ENCODE results near the gene BPIFA2.
A peak's percentile ranks its signal among the peaks of the same experiment; 100 is the strongest.
"Not testable (repeated sequence)": the region's sequence is repeated elsewhere in the genome, so short reads cannot be mapped to it uniquely, and the experiment has no call there.

The BPIFA2 gene

GRCh38 chr20:33167859-33168258 lies at the start of gene BPIFA2:
TSS of gene BPIFA2 (plus strand) at chr20:33168159. CDS start at chr20:33169146, 987 bp downstream.
- Histone ChIP-seq H3K4me3 (no peak within 1 kb of the TSS), H3K27ac (no peak within 1 kb of the TSS), H3K27me3 (no peaks in the 10 kb centered on the region), H3K4me1 (peaks cover 0 to 6% (median 1%) of the 10 kb centered on the region in 10 experiments; a peak in 8 of 20 replicates), H3K4me2 (no peak within 1 kb of the TSS), H3K36me3 (no peaks in the 10 kb centered on the region), H4K20me1 (no peaks in the 10 kb centered on the region), H3K9me3 (replicated peaks in 1 of 11) (peaks cover 15 to 36% (median 20%) of the 10 kb centered on the region in 11 experiments), H3K9ac (no peak within 1 kb of the TSS)
- TF ChIP-seq Cebpa-rat (IDR thresholded peaks at IDR 0.05), result no peak

- H3K4me2 ChIP-seq, result peak overlapping the region in 6 of 11 experiments; percentile 9 to 68 (median 57); a peak in 10 of 22 replicates
- no peaks in the 10 kb centered on the region for H3K27me3 ChIP-seq
- H3K9me3 ChIP-seq (replicated peaks in 1 of 11), result peaks cover 19 to 45% (median 40%) of the 10 kb centered on the region in 11 experiments
- H4K20me1 ChIP-seq, result no peaks in the 10 kb centered on the region
- TF ChIP-seq Cebpa-rat (IDR thresholded peaks at IDR 0.05), result no peak
- no peaks in the 10 kb centered on the region for H3K36me3 ChIP-seq
- peak overlapping the region in 2 of 11 experiments; percentile 44 to 59; a peak in 4 of 22 replicates for H3K9ac ChIP-seq
- H3K27ac ChIP-seq, result peak overlapping the region in 5 of 11 experiments; percentile 33 to 80 (median 66); a peak in 9 of 22 replicates
- H3K4me3 ChIP-seq, result no peak overlapping the region
- H3K4me1 ChIP-seq, result peaks cover 0 to 23% (median 4%) of the 10 kb centered on the region in 10 experiments; a peak in 9 of 20 replicates
Measured at GRCh38 chr20:33119725-33120720, 47.9 kb upstream of the BPIFA2 start.

- no peak for TF ChIP-seq Cebpa-rat (IDR thresholded peaks at IDR 0.05)
- Histone ChIP-seq H3K9me3 (replicated peaks in 1 of 11) (peaks cover 17 to 45% (median 33%) of the 10 kb centered on the region in 11 experiments), H3K27ac (peak overlapping the region in 3 of 11 experiments; percentile 66 to 80 (median 77); a peak in 6 of 22 replicates), H3K4me3 (no peak overlapping the region), H3K9ac (no peak overlapping the region), H3K4me1 (peaks cover 0 to 23% (median 4%) of the 10 kb centered on the region in 10 experiments; a peak in 9 of 20 replicates), H3K27me3 (no peaks in the 10 kb centered on the region), H3K36me3 (no peaks in the 10 kb centered on the region), H4K20me1 (no peaks in the 10 kb centered on the region), H3K4me2 (peak overlapping the region in 3 of 11 experiments; percentile 55 to 68 (median 64); a peak in 6 of 22 replicates)
Measured at GRCh38 chr20:33120934-33121333, 47.0 kb upstream of the BPIFA2 start.

- not testable (repeated sequence) for H3K27ac ChIP-seq, H3K9ac ChIP-seq, H4K20me1 ChIP-seq, H3K4me2 ChIP-seq, H3K36me3 ChIP-seq, H3K27me3 ChIP-seq, H3K4me3 ChIP-seq
- Histone ChIP-seq H3K9me3 (replicated peaks in 1 of 11) (peaks cover 17 to 45% (median 33%) of the 10 kb centered on the region in 11 experiments), H3K4me1 (peaks cover 0 to 23% (median 4%) of the 10 kb centered on the region in 10 experiments; a peak in 9 of 20 replicates)
Measured at GRCh38 chr20:33122297-33122696, 45.7 kb upstream of the BPIFA2 start.

- Histone ChIP-seq H3K4me2 (no peak overlapping the region), H3K4me1 (peaks cover 0 to 20% (median 4%) of the 10 kb centered on the region in 10 experiments; a peak in 9 of 20 replicates), H3K27ac (no peak overlapping the region), H3K36me3 (no peaks in the 10 kb centered on the region), H3K9me3 (replicated peaks in 1 of 11) (peaks cover 17 to 42% (median 33%) of the 10 kb centered on the region in 11 experiments), H3K9ac (no peak overlapping the region), H4K20me1 (no peaks in the 10 kb centered on the region), H3K4me3 (no peak overlapping the region), H3K27me3 (no peaks in the 10 kb centered on the region)
- TF ChIP-seq Cebpa-rat (IDR thresholded peaks at IDR 0.05), result no peak
Measured at GRCh38 chr20:33124261-33124660, 43.7 kb upstream of the BPIFA2 start.

GRCh38 chr20:33124994-33125393 lies 43.0 kb upstream of the BPIFA2 start:
- TF ChIP-seq Cebpa-rat (IDR thresholded peaks at IDR 0.05), result no peak
- Histone ChIP-seq H3K27me3 (no peaks in the 10 kb centered on the region), H3K9me3 (replicated peaks in 1 of 11) (peaks cover 17 to 39% (median 31%) of the 10 kb centered on the region in 11 experiments), H3K36me3 (no peaks in the 10 kb centered on the region), H3K9ac (no peak overlapping the region), H3K4me2 (no peak overlapping the region), H3K27ac (no peak overlapping the region), H4K20me1 (no peaks in the 10 kb centered on the region), H3K4me3 (no peak overlapping the region), H3K4me1 (peaks cover 0 to 13% (median 3%) of the 10 kb centered on the region in 10 experiments; a peak in 9 of 20 replicates)

GRCh38 chr20:33125983-33126382 lies 42.0 kb upstream of the BPIFA2 start:
- no peak overlapping the region for H3K9ac ChIP-seq
- H3K4me2 ChIP-seq, result no peak overlapping the region
- no peak for TF ChIP-seq Cebpa-rat (IDR thresholded peaks at IDR 0.05)
- no peak overlapping the region for H3K4me3 ChIP-seq
- H3K36me3 ChIP-seq, result no peaks in the 10 kb centered on the region
- H3K27ac ChIP-seq, result no peak overlapping the region
- peaks cover 0 to 3% (median 0%) of the 10 kb centered on the region in 10 experiments; a peak in 6 of 20 replicates for H3K4me1 ChIP-seq
- H4K20me1 ChIP-seq, result no peaks in the 10 kb centered on the region
- H3K9me3 ChIP-seq (replicated peaks in 1 of 11), result peaks cover 17 to 31% (median 26%) of the 10 kb centered on the region in 11 experiments
- no peaks in the 10 kb centered on the region for H3K27me3 ChIP-seq

GRCh38 chr20:33127422-33128097 lies 40.4 kb upstream of the BPIFA2 start:
- H3K9me3 ChIP-seq (replicated peaks in 1 of 11), result peaks cover 3 to 16% (median 10%) of the 10 kb centered on the region in 11 experiments
- no peak overlapping the region for H3K4me3 ChIP-seq
- no peaks in the 10 kb centered on the region for H3K36me3 ChIP-seq
- peaks cover 0 to 5% (median under 1%) of the 10 kb centered on the region in 10 experiments; a peak in 7 of 20 replicates for H3K4me1 ChIP-seq
- H3K27me3 ChIP-seq, result no peaks in the 10 kb centered on the region
- no peaks in the 10 kb centered on the region; a peak in 1 of 22 replicates for H4K20me1 ChIP-seq
- TF ChIP-seq Cebpa-rat (IDR thresholded peaks at IDR 0.05), result no peak
- no peak overlapping the region for H3K4me2 ChIP-seq
- H3K9ac ChIP-seq, result no peak overlapping the region
- no peak overlapping the region for H3K27ac ChIP-seq

Data from BLaER1 treated with 17β-estradiol and CSF1 and Interleukin-3, amounts not matched to agents 10 nM and 100 nM (cell line).